Fibroblast of villous mesenchyme (primary cell): ENCODE data around the gene SCAMP2. TPM values are rescaled to one million over a fixed set of nuclear protein-coding genes. Genes with fewer than 3 reads are reported as not detected.

Experiments used
- DNase-seq: peaks from one replicate; pipeline ENCODE4 v3.0.0-alpha.2; 2010; ENCODE audit warnings: low read depth
- H3K4me3 ChIP-seq: 2 replicates; pipeline ENCODE4 v1.5.1; 2011; ENCODE audit warnings: low read depth, mild to moderate bottlenecking, low read length
- CTCF ChIP-seq: IDR thresholded peaks from 2 replicates; pipeline ENCODE4 v1.5.1; 2012; ENCODE audit warnings: low read depth, mild to moderate bottlenecking, low read length; ENCODE audit not compliant: insufficient read depth
- total RNA-seq: library from RNA; depleted of rRNA; stranded (reverse); fragments of >200 nt; gene quantifications from 2 replicates; pipeline ENCODE4 v1.2.3, GENCODE V29; 2012

Gene SCAMP2
- total RNA-seq, 1 donor, result 33.7 TPM

- no peak for TF ChIP-seq CTCF
- DNase-seq, result no peak
- H3K4me3 ChIP-seq, result no peak overlapping the region
Measured at GRCh38 chr15:74843891-74844299, 29.3 kb downstream of the SCAMP2 start.

DNA sequence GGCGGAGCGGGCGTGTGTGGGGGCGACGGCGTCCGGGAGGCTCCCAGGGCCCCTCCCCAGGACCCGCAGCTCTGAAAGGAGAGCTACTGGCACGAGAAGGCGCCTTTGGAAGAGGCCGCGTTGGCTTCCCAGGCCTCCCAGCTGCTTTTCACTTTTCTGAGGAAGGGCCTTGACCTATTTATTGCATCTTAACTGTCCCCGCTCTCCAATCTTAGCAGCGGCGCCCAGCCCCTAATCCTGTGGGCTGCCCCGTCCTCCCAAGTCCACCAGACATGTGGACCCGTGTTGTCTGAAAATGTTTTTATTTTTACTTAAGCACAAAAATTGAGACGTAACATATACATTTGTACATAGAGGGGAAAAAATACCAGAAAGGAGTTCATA, 29.7 kb downstream of the SCAMP2 start:
- DNase-seq, result no peak
- no peak for TF ChIP-seq CTCF

GRCh38 chr15:74842581-74843444, 30.4 kb downstream of the SCAMP2 start, which contains the start of gene ULK3:
ULK3 (minus strand) TSS chr15:74843156; CDS start chr15:74843105, 51 bp downstream.
- DNase-seq, result peak; percentile 92
- peak within 1 kb of the TSS; percentile 86 for H3K4me3 ChIP-seq
- TF ChIP-seq CTCF, result peak; percentile 50

More for the DNA sequence above, 29.7 kb downstream of the SCAMP2 start:
- peak overlapping the region; percentile 54 for H3K4me3 ChIP-seq

DNA sequence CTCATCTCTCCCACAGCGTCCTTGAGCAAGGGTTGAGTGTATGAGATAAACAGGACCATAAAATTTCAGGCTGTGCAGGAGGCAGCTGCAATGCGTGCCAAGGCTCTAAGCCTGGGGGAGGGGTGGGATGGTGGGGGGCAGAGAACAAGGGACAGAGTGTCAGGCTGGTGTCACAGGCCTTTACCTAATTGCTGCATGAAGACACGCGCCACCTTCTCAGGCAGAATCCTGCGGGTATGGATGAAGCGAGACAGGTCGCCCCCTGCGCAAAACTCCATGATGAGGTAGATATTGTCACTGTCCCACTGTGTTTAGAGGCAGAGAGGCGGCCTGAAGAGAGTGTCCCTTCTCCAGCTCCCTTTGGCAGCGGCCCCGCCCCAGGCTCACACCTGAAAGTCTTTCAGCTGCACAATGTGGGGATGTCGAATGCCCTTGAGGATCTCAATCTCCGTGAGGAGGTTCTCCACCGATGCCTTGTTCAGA, 31.2 kb downstream of the SCAMP2 start:
- TF ChIP-seq CTCF, result no peak
- no peak for DNase-seq
- H3K4me3 ChIP-seq, result peak overlapping the region; percentile 86

DNA sequence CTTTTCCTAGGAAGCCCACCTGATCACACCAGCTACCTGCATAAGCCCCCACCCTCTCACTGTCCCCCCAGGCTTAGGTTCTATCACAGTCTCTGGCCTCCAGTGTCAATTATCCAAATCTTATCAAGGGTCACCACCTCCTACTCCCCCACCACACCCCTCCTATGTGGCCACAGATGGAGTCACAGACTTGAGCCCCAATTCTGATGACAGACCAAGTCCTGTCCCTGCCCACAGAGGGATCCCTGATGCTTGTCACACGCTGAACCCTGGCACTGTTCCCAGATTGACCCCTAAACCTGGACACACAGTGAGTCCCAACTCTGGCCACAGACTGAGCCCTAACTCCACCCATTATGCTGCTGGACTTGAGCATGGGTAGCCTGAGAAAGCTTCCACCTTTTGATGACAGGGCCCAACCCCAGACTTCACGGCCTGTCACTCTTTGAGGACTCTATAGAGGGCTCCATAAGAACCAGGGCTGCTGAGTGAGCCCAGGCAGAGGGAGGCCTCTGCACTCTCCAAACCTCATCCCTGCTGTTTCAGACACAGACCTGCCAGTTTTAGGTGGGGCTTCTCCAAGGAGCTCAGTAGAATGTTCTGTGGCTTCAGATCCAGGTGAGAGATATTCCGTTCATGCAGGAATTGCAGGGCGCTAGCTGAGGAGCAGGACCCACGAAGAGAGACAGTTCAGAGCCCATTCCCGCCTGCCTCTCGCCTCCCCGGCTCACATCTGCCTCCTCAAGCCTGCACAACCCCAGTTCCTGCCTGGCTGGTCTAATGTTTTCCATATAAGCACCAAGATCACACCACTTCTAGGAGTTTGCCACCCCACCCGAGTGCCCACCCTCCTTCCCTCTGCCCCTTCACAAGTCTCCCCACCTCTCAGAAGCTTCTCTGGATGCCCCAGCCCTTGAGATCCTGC, 32.1 kb downstream of the SCAMP2 start:
- DNase-seq, result no peak
- no peak for TF ChIP-seq CTCF

DNA sequence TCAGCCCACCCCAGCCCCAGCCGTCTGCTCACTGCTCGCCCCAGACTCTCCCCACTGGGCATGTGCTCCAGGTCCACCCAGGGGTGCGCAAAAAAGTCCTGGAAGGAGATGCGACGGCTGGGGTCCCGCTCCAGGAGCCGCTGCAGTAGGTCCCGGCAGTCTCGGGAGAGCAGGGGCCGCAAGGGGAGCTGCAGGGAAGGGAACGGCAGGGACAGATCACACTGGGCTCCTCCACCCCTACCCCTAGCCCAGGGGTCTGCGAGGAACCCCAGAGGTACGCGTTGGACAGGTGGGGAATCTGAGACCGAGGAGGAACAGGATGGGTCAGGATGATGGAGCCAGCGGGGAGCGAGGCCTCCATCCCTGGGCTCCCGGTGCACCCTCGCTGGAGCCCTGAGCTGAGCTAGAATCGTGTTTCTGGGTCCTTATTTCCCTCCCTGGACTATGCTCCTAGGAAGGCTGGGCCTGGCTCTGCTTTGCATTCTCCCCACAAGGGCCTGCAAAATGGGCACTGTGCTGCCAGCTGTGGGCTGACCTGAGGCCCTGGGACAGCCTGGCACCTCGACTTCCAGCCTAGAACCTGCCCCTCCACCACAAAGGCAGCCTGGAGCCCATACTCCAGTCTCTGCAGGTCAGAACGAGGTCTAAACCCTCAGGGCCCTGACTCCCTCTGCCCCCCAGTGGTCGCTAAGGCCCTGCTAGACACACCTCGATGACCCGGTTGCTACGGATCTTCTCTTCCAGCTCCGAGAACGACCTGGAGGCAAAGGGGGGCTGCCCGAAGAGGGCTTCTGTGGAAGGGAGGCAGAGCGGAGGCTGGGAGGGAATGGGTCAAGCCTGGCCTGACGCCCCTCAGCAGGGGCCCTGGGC, 33.4 kb downstream of the SCAMP2 start:
- no peak for TF ChIP-seq CTCF
- no peak overlapping the region for H3K4me3 ChIP-seq
- no peak for DNase-seq

More for the DNA sequence above, 32.1 kb downstream of the SCAMP2 start:
- H3K4me3 ChIP-seq, result no peak overlapping the region
